Body of pancreas (tissue), 4 donors: ENCODE data around the gene C1QTNF3. TPM values are rescaled to one million over a fixed set of nuclear protein-coding genes. Genes with fewer than 3 reads are reported as not detected.
"Not testable (repeated sequence)": the region's sequence is repeated elsewhere in the genome, so short reads cannot be mapped to it uniquely, and the experiment has no call there.

Experiments
- ATAC-seq: fragments of 150-250 bp; one replicate; pipeline ENCODE4 v1.9.1; 2016
- DNase-seq, 4 donors: peaks; one replicate each; pipeline ENCODE4 v3.0.0-alpha.2; 2019
- H3K27ac ChIP-seq, 4 donors: fragments of 200-600 bp; sonication (generic); 1 replicate in 3 of 4; 2 replicates in 1 of 4; pipeline versions ENCODE4 v1.5.1 to v1.6.1; 2016 to 2019; ENCODE audit warnings: mild to moderate bottlenecking in 1 of 4, mixed read lengths in 1 of 4, moderate library complexity in 1 of 4
- H3K27me3 ChIP-seq, 2 donors: fragments of 200-600 bp; sonication (generic); one replicate each; pipeline ENCODE4 v1.6.0; 2016; ENCODE audit warnings: mild to moderate bottlenecking in 1 of 2
- H3K36me3 ChIP-seq, 2 donors: fragments of 200-600 bp; sonication (generic); replicated peaks in 1 of 2; 2 replicates each; pipeline ENCODE4 v1.5.1; 2016; ENCODE audit warnings: low read depth in 2 of 2; ENCODE audit not compliant: insufficient read depth in 1 of 2
- H3K4me1 ChIP-seq: fragments of 200-600 bp; sonication (generic); one replicate; pipeline ENCODE4 v1.6.0; 2016
- H3K4me3 ChIP-seq, 2 donors: fragments of 200-600 bp; sonication (generic); 1 replicate in 1 of 2; 2 replicates in 1 of 2; pipeline ENCODE4 v1.5.1; 2016 to 2019
- H3K9me3 ChIP-seq, 3 donors: fragments of 200-600 bp; sonication (generic); 1 replicate in 2 of 3; 2 replicates in 1 of 3; pipeline ENCODE4 v1.5.1; 2016
- POLR2A ChIP-seq, 3 donors: fragments of 450-650 bp; IDR thresholded peaks; one replicate each; pipeline ENCODE4 v1.6.1; 2016; ENCODE audit warnings: antibody characterized with exemption in 3 of 3, mild to moderate bottlenecking in 2 of 3
- WGBS, 2 donors: methylation state at CpG; one replicate each; pipeline ENCODE4 v1.1.5; 2017; 5-methylcytosine and 5-hydroxymethylcytosine counted together
- intact Hi-C: fragments of 100-400 bp; cut with DNase I; formaldehyde crosslinking; loops from one replicate; pipeline ENCODE4 v1.15.1; 2023
- total RNA-seq, 2 donors: library from RNA; depleted of rRNA; stranded (reverse); fragments of >200 nt; gene quantifications; one replicate each; pipeline ENCODE4 v1.1.0, GENCODE V29; 2016
- TF ChIP-seq, protein P1 (sequence below), 7 experiments: fragments of 450-650 bp in 4 of 7; fragments of 200-600 bp in 3 of 7; sonication (generic) in 3 of 7; IDR thresholded peaks; one replicate each; pipeline ENCODE4 v1.5.1; 2016 to 2019; ENCODE audit warnings: antibody characterized with exemption in 7 of 7

Gene C1QTNF3
- total RNA-seq, 2 donors from 2014 or later, result 0.99 to 8.3 TPM

DNA sequence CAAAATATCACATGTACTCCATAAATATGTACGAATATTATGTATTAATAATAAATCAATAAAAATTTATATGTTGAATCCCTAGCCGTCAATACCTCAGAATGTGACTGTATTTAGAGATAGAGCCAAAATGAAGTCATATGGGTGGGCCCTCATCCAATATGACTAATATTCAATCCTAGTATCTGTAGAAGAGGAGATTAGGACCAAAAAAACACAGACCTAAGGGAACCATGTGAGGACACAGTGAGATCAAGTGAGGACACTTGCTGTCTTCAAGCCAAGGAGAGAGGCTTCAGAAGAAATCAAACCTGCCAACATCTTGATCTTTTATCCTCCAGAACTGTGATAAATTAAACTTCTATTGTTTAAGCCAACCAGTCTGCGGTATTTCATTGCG is 31.5 kb downstream of the C1QTNF3 start:
- 79 to 81% methylated on average over 4 of the region's 4 CpGs for WGBS, 2 donors
- intact Hi-C loops, result no loop called here
- ATAC-seq, result no peak

GRCh38 chr5:34010146-34010545 is 32.9 kb downstream of the C1QTNF3 start:
- ATAC-seq, H3K36me3 ChIP-seq, DNase-seq, H3K4me3 ChIP-seq, H3K9me3 ChIP-seq, H3K27ac ChIP-seq, H3K27me3 ChIP-seq, intact Hi-C loops: not testable (repeated sequence)
- WGBS, 2 donors, result 86 to 93% methylated on average over 2 of the region's 2 CpGs
- peaks cover 28% of the 10 kb centered on the region for H3K4me1 ChIP-seq

More for the DNA sequence above, 31.5 kb downstream of the C1QTNF3 start:
- Histone ChIP-seq H3K27ac (no peak overlapping the region), H3K27me3 (no peaks in the 10 kb centered on the region), H3K4me1 (peaks cover 19% of the 10 kb centered on the region), H3K4me3 (no peak overlapping the region), H3K36me3 (no peaks in the 10 kb centered on the region), H3K9me3 (no peaks in the 10 kb centered on the region)
- no peak for DNase-seq
- TF ChIP-seq POLR2A (IDR thresholded peaks at IDR 0.05), result no peak
- TF ChIP-seq, protein P1, sequence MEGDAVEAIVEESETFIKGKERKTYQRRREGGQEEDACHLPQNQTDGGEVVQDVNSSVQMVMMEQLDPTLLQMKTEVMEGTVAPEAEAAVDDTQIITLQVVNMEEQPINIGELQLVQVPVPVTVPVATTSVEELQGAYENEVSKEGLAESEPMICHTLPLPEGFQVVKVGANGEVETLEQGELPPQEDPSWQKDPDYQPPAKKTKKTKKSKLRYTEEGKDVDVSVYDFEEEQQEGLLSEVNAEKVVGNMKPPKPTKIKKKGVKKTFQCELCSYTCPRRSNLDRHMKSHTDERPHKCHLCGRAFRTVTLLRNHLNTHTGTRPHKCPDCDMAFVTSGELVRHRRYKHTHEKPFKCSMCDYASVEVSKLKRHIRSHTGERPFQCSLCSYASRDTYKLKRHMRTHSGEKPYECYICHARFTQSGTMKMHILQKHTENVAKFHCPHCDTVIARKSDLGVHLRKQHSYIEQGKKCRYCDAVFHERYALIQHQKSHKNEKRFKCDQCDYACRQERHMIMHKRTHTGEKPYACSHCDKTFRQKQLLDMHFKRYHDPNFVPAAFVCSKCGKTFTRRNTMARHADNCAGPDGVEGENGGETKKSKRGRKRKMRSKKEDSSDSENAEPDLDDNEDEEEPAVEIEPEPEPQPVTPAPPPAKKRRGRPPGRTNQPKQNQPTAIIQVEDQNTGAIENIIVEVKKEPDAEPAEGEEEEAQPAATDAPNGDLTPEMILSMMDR (IDR thresholded peaks at IDR 0.05), result no peak

DNA sequence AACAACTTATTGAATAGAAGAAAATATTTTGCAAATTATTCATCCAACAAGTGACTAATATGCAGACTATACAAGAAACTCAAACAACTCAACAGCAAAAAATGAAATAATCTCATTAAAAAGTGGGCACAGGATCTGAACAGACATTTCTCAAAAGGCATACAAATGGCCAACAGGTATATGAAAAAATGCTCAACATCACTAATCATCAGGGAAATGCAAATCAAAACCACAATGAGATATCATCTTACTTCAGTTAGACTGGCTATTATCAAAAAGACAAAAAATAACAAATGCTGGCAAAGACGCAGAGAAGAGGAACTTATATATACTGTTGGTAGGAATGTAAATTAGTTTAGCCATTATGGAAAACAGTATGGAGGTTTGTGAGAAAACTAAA is 33.4 kb downstream of the C1QTNF3 start:
- no peak for DNase-seq
- Histone ChIP-seq H3K27me3 (no peaks in the 10 kb centered on the region), H3K27ac (no peak overlapping the region), H3K4me1 (peaks cover 28% of the 10 kb centered on the region), H3K36me3 (no peaks in the 10 kb centered on the region), H3K4me3 (no peak overlapping the region), H3K9me3 (no peaks in the 10 kb centered on the region)
- no peak for TF ChIP-seq POLR2A (IDR thresholded peaks at IDR 0.05)
- TF ChIP-seq, protein P1 (IDR thresholded peaks at IDR 0.05), result no peak
- 64 to 91% methylated on average over 1 of the region's 1 CpG for WGBS, 2 donors
- intact Hi-C loops, result no loop called here
- ATAC-seq, result no peak

- H3K36me3 ChIP-seq, result no peaks in the 10 kb centered on the region
- WGBS, 2 donors, result 2 to 5% methylated on average over 1 of the region's 1 CpG
- H3K4me3 ChIP-seq, result peak overlapping the region; percentile 48 to 60
- no peak for DNase-seq
- peaks cover 28% of the 10 kb centered on the region for H3K4me1 ChIP-seq
- H3K9me3 ChIP-seq, result no peaks in the 10 kb centered on the region
- intact Hi-C loops, result no loop called here
- no peaks in the 10 kb centered on the region for H3K27me3 ChIP-seq
- H3K27ac ChIP-seq, result peak overlapping the region in 3 of 4 donors; percentile 88 to 95 (median 89)
- no peak for TF ChIP-seq POLR2A (IDR thresholded peaks at IDR 0.05)
- TF ChIP-seq, protein P1 (IDR thresholded peaks at IDR 0.05), result no peak
- no peak for ATAC-seq
These were observed 34.2 kb downstream of the C1QTNF3 start for GRCh38 chr5:34008802-34009201.

- peak; percentile 94 to 95 (median 94) for DNase-seq
- 0% methylated on average over 32 to 73 of the region's 76 CpGs for WGBS, 2 donors
- H3K36me3 ChIP-seq, result no peaks in the 10 kb centered on the region
- H3K4me1 ChIP-seq, result peaks cover 27% of the 10 kb centered on the region
- TF ChIP-seq POLR2A (IDR thresholded peaks at IDR 0.05), result peak; percentile 95 to 97 (median 96)
- TF ChIP-seq, protein P1 (IDR thresholded peaks at IDR 0.05), result peak in 2 of 7 experiments; percentile 6 to 12
- peak within 1 kb of the TSS; percentile 83 to 95 (median 88) for H3K27ac ChIP-seq
- H3K4me3 ChIP-seq, result peak within 1 kb of the TSS; percentile 48 to 60
- ATAC-seq, result peak; percentile 95
- H3K27me3 ChIP-seq, result no peaks in the 10 kb centered on the region
- H3K9me3 ChIP-seq, result no peaks in the 10 kb centered on the region
- intact Hi-C loops, result no loop called here
These were observed 35.1 kb downstream of the C1QTNF3 start, which contains the start of gene AMACR for GRCh38 chr5:34007621-34008600. TSS of gene AMACR (minus strand) at chr5:34008050. CDS start at chr5:34008019, 31 bp downstream.
